Uterus (tissue), 2 donors: ENCODE measurements around the gene SRGAP1.

Experiments used
- POLR2A ChIP-seq, 2 donors: fragments of 450-650 bp; IDR thresholded peaks; one replicate each; pipeline ENCODE4 v1.6.1; 2016; ENCODE audit warnings: antibody characterized with exemption in 2 of 2, mild to moderate bottlenecking in 1 of 2, moderate library complexity in 1 of 2
- TF ChIP-seq, protein P1 (sequence below), 4 experiments: fragments of 200-600 bp in 2 of 4; fragments of 450-650 bp in 2 of 4; sonication (generic) in 2 of 4; IDR thresholded peaks; one replicate each; pipeline ENCODE4 v1.5.1; 2016 to 2019; ENCODE audit warnings: antibody characterized with exemption in 4 of 4, mild to moderate bottlenecking in 2 of 4, moderate library complexity in 1 of 4

DNA sequence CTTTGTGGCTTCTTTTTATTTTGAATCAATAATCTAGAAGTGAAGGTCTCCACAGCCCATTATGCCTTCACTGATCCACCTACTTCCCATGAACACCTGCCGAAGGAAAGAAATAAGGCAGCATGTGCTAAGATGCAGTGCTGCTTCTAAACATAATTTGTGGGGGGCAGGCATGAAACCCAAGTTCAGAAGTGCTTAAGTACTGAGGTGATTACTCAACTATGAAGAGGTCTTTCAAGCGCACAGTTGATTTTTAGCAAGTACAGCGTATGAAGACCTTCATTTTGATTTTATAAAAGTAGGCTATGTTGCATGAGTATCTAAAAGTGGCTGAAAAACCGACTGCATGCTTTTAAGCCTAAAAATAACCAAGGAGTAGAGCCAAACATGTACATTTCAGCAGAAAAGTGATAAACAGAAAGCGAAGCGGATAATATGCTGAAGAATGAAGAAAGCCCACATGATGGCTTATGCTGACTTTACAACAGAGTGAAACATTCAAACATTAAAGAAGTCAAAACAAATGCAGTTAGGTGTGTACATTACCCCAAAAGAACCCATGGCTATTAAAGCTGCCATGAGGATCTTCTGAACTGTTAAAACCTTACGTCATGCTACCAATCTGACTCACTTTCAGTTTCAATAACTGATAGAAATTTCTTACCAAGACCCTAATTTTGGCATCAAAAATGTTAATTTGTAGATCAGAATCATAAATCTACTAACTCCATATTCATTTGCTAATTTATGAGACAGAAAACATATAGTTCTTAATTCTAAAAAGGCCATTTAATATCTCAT lies 348.3 kb downstream of the SRGAP1 start:
- TF ChIP-seq, protein P1, sequence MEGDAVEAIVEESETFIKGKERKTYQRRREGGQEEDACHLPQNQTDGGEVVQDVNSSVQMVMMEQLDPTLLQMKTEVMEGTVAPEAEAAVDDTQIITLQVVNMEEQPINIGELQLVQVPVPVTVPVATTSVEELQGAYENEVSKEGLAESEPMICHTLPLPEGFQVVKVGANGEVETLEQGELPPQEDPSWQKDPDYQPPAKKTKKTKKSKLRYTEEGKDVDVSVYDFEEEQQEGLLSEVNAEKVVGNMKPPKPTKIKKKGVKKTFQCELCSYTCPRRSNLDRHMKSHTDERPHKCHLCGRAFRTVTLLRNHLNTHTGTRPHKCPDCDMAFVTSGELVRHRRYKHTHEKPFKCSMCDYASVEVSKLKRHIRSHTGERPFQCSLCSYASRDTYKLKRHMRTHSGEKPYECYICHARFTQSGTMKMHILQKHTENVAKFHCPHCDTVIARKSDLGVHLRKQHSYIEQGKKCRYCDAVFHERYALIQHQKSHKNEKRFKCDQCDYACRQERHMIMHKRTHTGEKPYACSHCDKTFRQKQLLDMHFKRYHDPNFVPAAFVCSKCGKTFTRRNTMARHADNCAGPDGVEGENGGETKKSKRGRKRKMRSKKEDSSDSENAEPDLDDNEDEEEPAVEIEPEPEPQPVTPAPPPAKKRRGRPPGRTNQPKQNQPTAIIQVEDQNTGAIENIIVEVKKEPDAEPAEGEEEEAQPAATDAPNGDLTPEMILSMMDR (IDR thresholded peaks at IDR 0.05), result no peak
- no peak for TF ChIP-seq POLR2A (IDR thresholded peaks at IDR 0.05)
